GM19397 (cell line): ENCODE measurements around the gene RGS14.
A peak's percentile ranks its signal among the peaks of the same experiment; 100 is the strongest.
"Not testable (repeated sequence)": the region's sequence is repeated elsewhere in the genome, so short reads cannot be mapped to it uniquely, and the experiment has no call there.

Experiments
- ATAC-seq: cut with Tn5 transposase; IDR thresholded peaks from one replicate; pipeline ENCODE4 v1.9.1; 2021; ENCODE audit warnings: mild to moderate bottlenecking, moderate library complexity; ENCODE audit not compliant: unreplicated experiment

The RGS14 gene

GRCh38 chr5:177346820-177347219 lies 10.9 kb upstream of the RGS14 start:
- no peak for ATAC-seq

- no peak for ATAC-seq
Observed at GRCh38 chr5:177347699-177348098, 10.0 kb upstream of the RGS14 start.

DNA sequence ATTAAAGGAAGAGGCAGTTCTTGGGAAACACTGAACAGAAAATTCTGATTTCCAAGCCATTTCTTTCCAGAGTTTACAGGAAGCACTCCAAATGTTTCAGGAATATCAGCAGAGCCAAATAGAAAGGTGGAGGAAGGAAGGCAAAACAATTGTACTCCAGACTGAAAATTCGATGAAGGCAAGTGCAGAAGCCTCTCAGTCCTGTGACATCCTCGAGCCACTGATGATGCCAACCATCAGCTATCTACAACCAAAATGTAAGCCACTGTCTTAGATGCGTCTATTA lies 8.4 kb upstream of the RGS14 start:
- ATAC-seq = no peak

DNA sequence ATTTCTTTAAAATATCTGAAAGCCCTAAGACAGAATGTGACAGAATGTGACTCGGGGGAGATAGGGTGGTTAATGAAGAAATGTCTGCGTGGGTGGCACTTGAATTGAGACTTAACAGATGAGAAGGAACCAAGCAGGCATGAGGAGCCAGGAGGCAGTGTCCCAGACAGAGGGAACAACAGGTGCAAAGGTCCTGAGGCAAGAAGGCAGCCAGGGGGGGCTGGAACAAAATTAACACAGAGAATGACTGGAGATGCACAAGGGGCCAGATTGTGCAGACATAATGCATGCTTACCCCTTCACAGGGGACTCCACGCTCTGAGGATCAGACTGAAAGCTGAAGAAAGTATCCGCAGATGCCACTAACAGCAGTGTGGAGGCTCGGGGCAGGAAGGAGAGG lies 8.0 kb upstream of the RGS14 start:
- ATAC-seq = no peak

- no peak for ATAC-seq
Observed at GRCh38 chr5:177350776-177351391, 6.8 kb upstream of the RGS14 start.

DNA sequence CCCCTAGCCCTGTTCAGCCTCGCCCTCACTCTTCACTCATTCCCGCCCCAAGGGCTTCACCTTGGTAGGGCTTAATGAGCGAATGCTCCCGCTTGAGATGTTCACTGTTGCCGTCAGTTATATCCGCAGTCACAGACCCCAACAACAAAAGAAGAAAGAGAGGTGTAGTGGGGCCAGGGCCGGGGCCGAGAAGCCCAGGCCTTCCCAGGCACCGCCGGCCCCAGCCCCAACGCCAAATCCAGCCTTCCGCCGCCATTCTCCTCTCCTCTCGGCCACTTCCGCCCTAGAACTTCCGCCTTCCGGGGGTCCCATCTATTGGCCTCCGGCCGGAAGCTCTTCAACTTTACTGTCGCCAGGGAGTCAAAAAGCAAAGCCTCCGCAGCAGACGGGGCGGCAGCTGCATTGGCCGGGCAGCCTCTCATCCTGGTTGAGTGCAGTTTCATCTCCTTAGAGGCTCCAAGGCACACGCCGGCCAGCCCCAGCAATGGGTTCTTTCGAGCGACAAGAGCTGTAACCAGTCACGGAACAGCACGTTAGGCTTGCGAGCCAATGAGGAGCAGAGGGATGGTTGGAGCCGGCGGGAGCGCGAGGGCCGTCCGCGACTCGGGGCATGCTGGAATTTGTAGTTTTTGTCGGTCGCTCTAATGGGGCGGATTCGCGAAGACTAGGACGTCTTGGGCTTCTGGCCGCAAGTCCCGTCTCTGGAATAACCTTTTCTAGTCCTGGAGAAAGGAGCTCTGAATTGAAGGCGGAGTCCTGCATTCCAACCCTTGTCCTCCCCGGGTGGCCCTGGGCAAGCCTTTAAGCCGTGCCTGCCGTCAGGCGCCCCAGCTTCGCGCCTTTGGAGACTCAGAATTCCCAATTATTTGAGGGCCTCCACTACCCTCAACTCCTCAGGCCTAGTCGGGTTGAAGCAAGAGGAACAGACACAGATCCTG lies 6.1 kb upstream of the RGS14 start, which contains the start of gene LMAN2:
Gene LMAN2 (minus strand): TSS at position 277 of the 938 bp plus-strand sequence. CDS start 21 bp downstream, at position 256.
- ATAC-seq = peak; percentile 88

DNA sequence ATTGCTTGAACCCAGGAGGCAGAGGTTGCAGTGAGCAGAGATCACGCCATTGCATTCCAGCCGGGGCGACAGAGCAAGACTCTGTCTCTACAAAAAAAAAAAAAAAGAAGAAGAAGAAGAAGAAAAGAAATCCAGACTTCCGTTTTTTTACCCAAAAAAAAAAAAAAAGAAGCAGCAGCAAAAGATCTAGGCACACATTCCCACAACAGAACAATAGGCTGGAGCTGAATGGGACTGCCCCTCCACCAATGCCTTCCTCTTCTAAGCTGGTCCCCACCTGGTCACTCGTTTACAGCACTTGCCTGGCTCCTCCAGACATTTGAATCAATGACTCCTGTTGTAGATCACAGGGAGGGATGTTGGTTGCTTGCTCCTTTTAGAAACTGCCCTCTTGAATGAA lies 4.6 kb upstream of the RGS14 start:
- no peak for ATAC-seq

DNA sequence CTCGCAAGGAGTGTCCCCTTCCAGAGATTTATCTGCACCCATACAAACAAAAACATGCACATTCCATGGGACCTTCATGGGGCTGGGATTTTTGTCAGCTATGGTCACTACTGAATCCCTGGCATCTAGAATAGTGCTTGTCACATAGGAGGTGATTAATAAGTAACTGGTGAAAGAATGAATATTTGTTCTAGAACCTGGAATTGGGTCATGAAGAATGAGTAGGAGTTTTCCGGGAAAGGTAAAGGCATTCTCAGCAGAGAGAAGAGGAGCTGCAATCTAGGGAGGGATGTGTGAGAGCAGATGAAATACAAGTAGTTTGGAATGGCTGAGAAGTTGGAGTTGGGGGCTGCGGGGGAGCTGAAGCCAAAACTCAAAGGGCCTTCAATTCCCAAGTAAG lies 3.5 kb upstream of the RGS14 start:
- no peak for ATAC-seq

- no peak for ATAC-seq
Observed at GRCh38 chr5:177354711-177355110, 3.0 kb upstream of the RGS14 start.

DNA sequence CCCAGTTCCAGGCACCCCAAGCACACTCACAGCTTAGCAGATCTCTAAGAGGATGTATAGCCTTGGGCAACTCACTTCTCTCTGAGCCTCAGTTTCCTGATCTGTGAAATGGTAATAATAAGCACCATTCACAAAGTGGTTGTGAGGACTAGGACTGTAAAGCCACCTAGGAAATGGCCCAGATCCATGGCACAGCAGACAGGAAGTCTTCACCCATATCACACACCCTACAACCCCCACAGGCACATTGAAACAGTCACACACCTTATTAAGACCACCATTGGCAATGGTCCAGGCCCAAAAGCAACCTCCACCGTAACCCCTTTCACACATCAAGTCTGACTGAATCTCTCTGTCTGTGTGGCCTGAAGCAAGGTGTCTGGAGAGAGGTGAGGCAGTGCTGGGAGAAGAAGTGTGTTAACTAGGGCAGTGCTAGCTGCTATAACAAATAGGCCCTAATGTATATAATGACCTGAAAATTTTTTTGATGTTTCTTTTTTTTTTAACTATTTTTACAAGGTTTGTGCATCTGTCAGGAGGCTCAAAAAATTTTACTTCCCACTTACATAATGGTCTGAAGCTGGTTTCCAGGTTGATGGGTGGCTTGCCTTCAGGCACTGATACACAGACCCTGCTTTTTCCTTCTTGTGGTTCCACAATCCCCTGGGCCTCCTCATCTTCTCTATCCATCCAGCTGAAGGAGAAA lies 2.4 kb upstream of the RGS14 start:
- ATAC-seq = no peak

DNA sequence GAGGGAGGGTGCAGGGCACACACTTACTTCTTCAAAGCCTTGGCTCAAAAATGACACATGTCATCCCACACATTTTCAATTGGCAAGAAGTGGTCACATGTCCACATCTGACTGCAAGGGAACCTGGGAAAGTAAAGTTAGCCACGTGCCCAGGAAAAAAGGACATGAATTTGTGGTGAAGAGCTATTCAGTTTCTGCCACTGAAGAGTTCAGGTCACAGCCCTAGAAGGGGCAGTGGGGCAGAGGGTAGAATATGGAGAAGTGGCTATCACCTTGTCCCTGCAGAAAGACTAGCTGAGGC lies 1.9 kb upstream of the RGS14 start:
- no peak for ATAC-seq

GRCh38 chr5:177356746-177357145 lies 978 bp upstream of the RGS14 start:
- ATAC-seq = no peak

- ATAC-seq = no peak
Observed at GRCh38 chr5:177357146-177357458, 622 bp upstream of the RGS14 start.

GRCh38 chr5:177358370-177358819 lies 671 bp downstream of the RGS14 start:
- no peak for ATAC-seq

GRCh38 chr5:177359451-177359851 lies 1.7 kb downstream of the RGS14 start:
- ATAC-seq = no peak

GRCh38 chr5:177359860-177360259 lies 2.1 kb downstream of the RGS14 start:
- no peak for ATAC-seq

DNA sequence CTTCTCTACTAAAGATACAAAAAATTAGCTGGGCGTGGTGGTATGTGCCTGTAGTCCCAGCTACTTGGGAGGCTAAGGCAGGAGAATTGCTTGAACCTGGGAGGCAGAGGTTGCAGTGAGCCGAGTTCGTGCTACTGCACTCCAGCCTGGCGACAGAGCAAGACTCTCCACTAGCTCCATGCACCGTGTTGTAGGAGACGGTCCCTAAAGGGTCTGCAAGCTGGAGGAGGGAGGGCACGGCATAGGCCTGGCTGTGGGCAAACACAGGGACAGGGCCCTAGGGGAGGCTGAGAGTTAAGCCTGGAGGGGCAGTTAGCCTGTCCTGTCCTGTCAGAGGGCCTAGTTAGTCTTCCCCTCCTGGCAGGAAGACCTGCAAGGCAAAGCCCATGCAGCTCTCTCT lies 3.0 kb downstream of the RGS14 start:
- ATAC-seq = not testable (repeated sequence)

- no peak for ATAC-seq
Observed at GRCh38 chr5:177361418-177362291, 3.9 kb downstream of the RGS14 start.

GRCh38 chr5:177362292-177362609 lies 4.5 kb downstream of the RGS14 start:
- no peak for ATAC-seq

DNA sequence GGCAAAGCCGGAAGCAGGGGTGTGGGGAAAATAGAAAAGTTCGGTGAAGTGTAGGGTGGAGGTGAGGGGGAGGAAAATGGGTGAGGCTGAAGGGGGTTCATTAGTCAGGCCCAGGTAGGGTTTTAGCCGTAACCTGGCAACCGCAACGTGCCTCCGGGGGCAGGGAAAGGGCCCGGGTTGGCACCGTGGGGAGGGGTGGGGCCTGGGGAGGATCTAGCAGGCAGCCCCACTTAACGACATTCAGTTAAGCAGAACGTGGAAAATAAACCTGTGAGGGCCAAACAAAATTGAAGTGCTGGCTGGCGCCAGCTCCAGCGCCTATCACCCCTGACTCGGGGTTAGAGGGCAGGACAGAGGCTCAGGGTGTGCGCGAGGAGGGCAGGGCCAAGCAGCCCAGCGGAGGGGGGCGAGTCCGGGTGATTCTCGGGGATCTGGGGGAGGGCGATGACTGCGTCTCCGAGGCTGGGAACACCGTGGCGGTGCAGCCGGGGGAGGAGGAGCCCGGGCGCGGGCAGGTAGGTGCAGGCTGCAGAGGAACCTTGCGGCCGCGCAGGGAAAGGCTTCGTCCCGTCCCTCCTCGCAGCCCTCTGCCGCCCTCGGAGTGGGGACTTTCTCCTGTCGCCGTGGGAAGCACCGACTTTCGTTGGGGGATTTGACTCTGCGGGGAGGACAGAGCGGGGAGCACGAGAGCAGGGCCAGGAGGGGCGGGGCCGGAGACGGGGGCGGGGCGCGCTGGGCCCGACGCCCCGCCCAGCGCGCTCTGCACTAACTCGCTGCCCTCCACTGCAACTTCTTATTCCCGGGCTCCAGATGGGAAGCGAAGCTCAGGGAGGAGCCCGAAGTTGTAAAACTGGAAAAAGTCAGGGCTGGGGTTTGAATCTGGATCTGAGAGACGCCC lies 5.1 kb downstream of the RGS14 start:
- ATAC-seq = peak; percentile 33
